Measurements from ENCODE around the gene ZBP1. TPM values are rescaled to one million over a fixed set of nuclear protein-coding genes. Genes with fewer than 3 reads are reported as not detected.

Gene ZBP1
- total RNA-seq, 1 experiment from 2014 or later = not detected

- TF ChIP-seq, protein P1, sequence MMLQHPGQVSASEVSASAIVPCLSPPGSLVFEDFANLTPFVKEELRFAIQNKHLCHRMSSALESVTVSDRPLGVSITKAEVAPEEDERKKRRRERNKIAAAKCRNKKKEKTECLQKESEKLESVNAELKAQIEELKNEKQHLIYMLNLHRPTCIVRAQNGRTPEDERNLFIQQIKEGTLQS (IDR thresholded peaks at IDR 0.05) = no peak
- TF ChIP-seq ZBTB33 (IDR thresholded peaks at IDR 0.05; ENCODE audit: extremely low read depth, insufficient replicate concordance, low read length) = no peak
- no peak for TF ChIP-seq SRF (IDR thresholded peaks at IDR 0.05; ENCODE audit: low read depth)
Observed at GRCh38 chr20:57603120-57603519, 17.1 kb downstream of the ZBP1 start (continued).

GRCh38 chr20:57601737-57602136 lies 18.5 kb downstream of the ZBP1 start:
- Histone ChIP-seq H3K79me2 (ENCODE audit: insufficient read depth, low read length) (no peaks in the 10 kb centered on the region), H4K20me1 (ENCODE audit: insufficient read depth) (no peaks in the 10 kb centered on the region), H3K4me1 (ENCODE audit: control insufficient read depth in 1 of 2, insufficient read depth in 2 of 2, low read length in 2 of 2) (peaks cover 0 to 5% of the 10 kb centered on the region in 2 experiments; a peak in 1 of 4 replicates), H3K27ac (ENCODE audit: low read depth, low read length) (no peak overlapping the region), H3K36me3 (ENCODE audit: control insufficient read depth in 1 of 2, insufficient read depth in 2 of 2, low read length in 2 of 2) (no peaks in the 10 kb centered on the region), H3K9me3 (ENCODE audit: control insufficient read depth in 1 of 2, insufficient read depth in 1 of 2, low read depth in 1 of 2, low read length in 2 of 2) (no peaks in the 10 kb centered on the region), H3K9me2 (ENCODE audit: insufficient read depth) (no peaks in the 10 kb centered on the region), H3K4me2 (ENCODE audit: low read length) (no peak overlapping the region), H3K4me3 (replicated peaks in 1 of 2; ENCODE audit: low read depth in 1 of 2, low read length in 2 of 2) (no peak overlapping the region), H3K9ac (ENCODE audit: low read length) (no peak overlapping the region), H2AFZ (ENCODE audit: low read depth, low read length, poor library complexity, severe bottlenecking) (no peak overlapping the region), H3K27me3 (ENCODE audit: insufficient read depth, low read length) (peaks cover 3% of the 10 kb centered on the region; the same call in 1 of the 2 replicates)
- intact Hi-C loops (cut with micrococcal nuclease) = no loop called here
- DNase-seq (ENCODE audit: low read depth, low spot score) (no peak), ATAC-seq (no peak)
- BruUV-seq (replicated peaks) = no TSS peak
- ChIA-PET CTCF (interaction anchor here (1.3 kb wide), 1 partner anchor 21 kb away, joined by 3 read pairs; no protein-coding TSS in a partner anchor), RAD21 (ENCODE audit: low non-redundant PET in 1 of 2, low total read pairs in 2 of 2, uncharacterized antibody in 2 of 2, unreplicated experiment in 2 of 2) (no interaction called here), POLR2A (no interaction called here)
- TF ChIP-seq FOSL1 (IDR thresholded peaks at IDR 0.05; ENCODE audit: low read depth) (no peak), MAX (IDR thresholded peaks at IDR 0.05) (no peak), ELF1 (IDR thresholded peaks at IDR 0.05; ENCODE audit: borderline replicate concordance, low read depth) (no peak), TCF7L2 (IDR thresholded peaks at IDR 0.05; ENCODE audit: borderline replicate concordance, extremely low read depth, insufficient read depth, insufficient read length) (no peak), JUND (IDR thresholded peaks at IDR 0.05) (no peak)

Data from HCT116 (cell line).